Esophagus squamous epithelium (tissue), 4 donors: ENCODE data around the gene PRMT1.

ENCODE experiments used
- POLR2A ChIP-seq, 4 donors: fragments of 450-650 bp; IDR thresholded peaks; one replicate each; pipeline ENCODE4 v1.6.1; 2017; ENCODE audit warnings: antibody characterized with exemption in 4 of 4, mild to moderate bottlenecking in 4 of 4, moderate library complexity in 3 of 4
- TF ChIP-seq, protein P1 (sequence below), 6 experiments: fragments of 450-650 bp in 4 of 6; fragments of 200-600 bp in 2 of 6; sonication (generic) in 2 of 6; IDR thresholded peaks; one replicate each; pipeline ENCODE4 v1.5.1; 2016 to 2019; ENCODE audit warnings: antibody characterized with exemption in 6 of 6, mild to moderate bottlenecking in 4 of 6, moderate library complexity in 4 of 6

DNA sequence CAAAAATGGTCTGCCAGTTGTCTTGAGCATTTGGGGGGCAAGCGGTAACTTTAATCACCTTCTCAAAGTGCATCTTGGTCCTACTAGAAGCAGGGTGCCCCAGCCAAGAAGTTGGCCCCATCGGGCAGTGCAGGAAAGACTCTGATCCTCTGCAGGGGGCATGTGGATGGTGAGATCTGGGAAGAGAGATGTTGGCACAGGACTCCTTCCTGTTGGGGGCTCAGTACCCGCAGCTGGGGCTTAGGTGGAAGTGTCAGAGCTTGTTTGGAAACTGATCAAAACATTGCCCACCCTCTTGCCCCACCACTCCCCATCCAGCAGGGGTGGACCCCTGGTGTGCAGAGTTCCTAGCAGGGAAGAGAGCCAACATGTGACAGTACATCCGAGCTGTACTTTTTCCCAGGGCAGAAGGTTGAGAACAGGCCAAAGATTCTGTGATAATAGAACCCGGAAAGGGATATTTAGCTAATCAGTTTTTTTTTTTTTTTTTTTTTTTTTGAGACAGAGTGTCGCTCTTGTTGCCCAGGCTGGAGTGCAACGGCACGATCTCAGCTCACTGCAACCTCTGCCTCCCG is 46.0 kb upstream of the PRMT1 start:
- TF ChIP-seq, protein P1, sequence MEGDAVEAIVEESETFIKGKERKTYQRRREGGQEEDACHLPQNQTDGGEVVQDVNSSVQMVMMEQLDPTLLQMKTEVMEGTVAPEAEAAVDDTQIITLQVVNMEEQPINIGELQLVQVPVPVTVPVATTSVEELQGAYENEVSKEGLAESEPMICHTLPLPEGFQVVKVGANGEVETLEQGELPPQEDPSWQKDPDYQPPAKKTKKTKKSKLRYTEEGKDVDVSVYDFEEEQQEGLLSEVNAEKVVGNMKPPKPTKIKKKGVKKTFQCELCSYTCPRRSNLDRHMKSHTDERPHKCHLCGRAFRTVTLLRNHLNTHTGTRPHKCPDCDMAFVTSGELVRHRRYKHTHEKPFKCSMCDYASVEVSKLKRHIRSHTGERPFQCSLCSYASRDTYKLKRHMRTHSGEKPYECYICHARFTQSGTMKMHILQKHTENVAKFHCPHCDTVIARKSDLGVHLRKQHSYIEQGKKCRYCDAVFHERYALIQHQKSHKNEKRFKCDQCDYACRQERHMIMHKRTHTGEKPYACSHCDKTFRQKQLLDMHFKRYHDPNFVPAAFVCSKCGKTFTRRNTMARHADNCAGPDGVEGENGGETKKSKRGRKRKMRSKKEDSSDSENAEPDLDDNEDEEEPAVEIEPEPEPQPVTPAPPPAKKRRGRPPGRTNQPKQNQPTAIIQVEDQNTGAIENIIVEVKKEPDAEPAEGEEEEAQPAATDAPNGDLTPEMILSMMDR (IDR thresholded peaks at IDR 0.05): no peak
- no peak for TF ChIP-seq POLR2A (IDR thresholded peaks at IDR 0.05)
